HG02885 (cell line): ENCODE data around the gene APOA5.
"Not testable (repeated sequence)": the region's sequence is repeated elsewhere in the genome, so short reads cannot be mapped to it uniquely, and the experiment has no call there.

Experiments used
- ATAC-seq: cut with Tn5 transposase; IDR thresholded peaks from one replicate; pipeline ENCODE4 v1.9.1; 2021; ENCODE audit warnings: mild to moderate bottlenecking; ENCODE audit not compliant: unreplicated experiment, poor library complexity

APOA5 gene

DNA sequence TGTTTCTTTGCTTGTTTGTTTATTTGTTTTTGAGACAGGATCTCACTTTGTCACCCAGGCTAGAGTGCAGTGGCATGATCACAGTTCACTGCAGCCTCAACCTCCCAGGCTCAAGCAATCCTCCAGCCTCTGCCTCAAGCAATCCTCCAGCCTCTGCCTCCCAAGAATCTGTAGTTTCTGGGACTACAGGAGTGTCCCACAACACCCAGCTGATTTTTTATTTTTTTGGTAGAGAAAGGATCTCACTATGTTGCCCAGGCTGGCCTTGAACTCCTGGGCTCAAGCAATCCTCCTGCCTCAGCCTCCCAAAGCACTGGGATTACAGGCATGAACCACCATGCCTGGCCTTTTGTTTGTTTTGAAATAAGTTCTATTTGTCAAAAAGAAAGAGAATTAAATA, 10.0 kb upstream of the APOA5 start:
- not testable (repeated sequence) for ATAC-seq

DNA sequence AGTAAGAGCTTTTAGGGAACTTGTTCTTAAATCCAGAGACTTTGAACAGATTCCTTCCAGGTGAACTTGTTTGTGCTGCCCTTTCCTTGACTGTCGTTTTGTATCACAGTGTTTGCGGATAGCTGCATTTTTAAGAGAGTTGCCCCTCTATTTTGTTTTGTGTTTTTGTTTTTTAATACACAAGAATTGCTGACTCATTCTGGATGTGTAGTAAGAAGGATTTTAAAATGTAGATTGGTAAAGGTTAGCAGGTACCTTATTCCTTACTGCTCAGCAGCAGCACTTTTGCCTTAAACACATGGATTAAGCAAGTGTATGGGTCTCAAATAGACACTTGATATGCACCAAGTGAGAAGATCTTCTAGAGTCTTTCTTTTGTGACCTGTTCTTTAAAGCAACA, 8.9 kb upstream of the APOA5 start:
- no peak for ATAC-seq

DNA sequence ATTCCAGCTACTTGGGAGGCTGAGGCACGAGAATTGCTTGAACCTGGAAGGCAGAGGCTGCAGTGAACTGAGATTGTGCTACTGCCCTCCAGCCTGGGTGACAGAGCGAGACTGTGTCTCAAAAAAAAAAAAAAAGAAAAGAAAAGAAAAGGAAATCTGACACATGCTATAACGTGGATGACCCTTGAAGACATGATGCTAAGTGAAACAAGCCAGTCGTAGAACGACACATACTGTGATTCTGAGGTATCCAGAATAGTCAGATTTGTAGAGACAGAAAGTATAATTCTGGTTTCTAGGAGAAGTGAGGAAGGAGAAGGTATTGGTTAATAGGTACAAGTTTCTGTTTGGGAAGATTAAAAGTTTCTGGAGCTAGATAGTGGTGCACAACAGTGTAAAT, 6.7 kb upstream of the APOA5 start:
- no peak for ATAC-seq

DNA sequence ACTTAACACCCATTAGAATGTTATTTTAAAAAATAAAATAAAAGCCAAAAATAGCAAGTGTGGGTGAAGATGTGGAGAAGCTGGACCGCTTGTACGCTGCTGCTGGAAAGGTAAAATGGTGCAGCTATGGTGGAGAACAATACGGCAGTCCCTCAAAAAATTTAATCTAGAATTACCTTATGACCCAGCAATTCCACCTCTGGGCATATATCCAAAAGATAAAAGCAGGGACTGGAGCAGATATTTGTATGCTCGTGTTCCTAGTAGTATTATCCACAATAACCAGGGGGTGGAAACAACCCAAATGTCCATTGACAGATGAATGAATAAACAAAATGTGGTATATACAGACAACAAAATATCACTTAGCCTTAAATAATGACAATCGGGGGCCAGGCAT, 6.1 kb upstream of the APOA5 start:
- ATAC-seq: no peak

DNA sequence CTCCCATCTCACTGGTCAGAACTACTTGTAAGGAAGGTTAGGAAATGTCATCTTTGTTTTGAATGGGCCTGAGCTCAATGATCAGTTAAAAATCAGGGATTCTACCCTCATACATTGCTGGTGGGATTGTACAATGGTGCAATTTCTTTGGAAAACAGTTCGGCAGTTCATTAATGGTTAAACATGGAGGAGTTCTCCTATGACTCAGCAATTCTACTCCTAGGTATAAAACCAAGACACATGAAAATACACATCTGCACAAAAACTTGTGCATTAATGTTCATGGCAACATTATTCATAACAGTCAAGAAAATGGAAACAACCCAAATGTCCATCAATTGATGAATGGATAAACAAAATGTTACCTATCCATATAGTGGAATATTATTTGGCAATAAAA, 4.9 kb upstream of the APOA5 start:
- ATAC-seq: no peak

DNA sequence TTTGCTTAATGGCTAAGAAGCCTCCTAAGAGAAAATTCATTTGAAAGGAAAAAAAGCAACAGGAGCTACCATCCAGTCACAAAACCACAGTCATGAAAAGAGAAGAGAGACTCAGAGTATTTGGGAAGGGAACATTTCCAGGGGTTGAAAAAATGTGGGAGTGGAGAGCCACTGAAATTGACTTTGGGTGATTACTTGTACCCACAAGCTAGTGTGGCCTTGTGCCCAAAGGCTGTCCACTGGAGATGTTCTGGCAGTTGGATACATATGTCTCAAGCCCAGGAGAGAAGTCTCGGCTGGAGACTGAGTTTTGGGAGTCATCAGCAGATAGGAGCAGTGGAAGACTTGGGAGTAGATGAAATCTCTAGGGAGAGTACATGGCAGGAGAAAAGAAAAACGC, 3.2 kb upstream of the APOA5 start:
- no peak for ATAC-seq

DNA sequence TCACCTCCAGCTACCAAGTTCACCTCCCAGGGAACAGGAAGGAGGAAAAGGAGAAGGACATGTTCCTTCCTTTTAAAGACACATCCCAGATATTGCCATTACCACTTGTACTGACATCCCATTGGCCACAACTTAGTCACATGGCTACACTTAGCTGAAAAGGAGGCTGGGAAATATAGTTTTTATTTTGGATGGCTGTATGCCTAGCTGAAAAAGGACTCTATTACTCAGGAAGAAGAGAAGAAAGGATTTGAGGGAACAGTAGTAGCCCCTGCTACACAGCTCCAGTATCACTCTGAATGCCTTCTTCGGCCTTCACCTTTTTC, 2.1 kb upstream of the APOA5 start:
- no peak for ATAC-seq

DNA sequence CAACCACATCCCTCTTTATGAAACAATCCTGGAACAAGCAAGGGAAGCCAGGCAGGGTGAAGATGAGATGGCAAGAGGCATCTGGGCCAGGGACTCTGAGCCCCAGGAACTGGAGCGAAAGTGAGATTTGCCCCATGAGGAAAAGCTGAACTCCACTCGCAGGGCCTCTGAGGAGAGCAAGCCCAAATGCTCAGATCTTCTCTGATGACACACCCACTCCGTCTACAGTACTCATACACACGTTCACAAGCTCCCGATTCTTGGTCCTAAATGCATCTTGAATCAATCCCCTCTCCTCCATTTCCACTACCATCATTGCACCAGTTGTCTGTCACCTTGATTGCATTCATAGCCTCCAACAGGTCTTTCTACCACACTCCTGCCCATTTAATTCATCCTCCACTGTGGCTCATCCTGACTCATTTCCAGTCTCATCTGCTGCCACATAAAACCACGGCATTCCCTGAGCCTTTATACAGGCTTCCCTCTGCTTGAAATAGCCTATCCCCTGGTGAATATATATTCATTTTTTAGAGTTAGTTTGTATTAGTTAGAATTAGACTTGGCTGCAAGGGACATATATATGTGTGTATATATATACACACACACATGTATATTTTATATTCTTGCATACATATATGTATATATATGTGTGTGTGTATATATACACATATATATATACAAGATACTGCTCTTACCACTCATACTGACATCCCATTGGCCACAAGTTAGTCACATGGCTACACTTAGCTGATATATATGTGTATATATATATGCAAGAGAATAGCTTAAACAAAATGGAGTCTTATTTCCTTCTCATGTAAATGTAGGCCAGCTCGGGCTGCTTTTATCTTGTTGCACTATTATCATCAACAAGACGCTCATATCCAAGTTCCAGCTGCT, 1.4 kb upstream of the APOA5 start:
- ATAC-seq: no peak

DNA sequence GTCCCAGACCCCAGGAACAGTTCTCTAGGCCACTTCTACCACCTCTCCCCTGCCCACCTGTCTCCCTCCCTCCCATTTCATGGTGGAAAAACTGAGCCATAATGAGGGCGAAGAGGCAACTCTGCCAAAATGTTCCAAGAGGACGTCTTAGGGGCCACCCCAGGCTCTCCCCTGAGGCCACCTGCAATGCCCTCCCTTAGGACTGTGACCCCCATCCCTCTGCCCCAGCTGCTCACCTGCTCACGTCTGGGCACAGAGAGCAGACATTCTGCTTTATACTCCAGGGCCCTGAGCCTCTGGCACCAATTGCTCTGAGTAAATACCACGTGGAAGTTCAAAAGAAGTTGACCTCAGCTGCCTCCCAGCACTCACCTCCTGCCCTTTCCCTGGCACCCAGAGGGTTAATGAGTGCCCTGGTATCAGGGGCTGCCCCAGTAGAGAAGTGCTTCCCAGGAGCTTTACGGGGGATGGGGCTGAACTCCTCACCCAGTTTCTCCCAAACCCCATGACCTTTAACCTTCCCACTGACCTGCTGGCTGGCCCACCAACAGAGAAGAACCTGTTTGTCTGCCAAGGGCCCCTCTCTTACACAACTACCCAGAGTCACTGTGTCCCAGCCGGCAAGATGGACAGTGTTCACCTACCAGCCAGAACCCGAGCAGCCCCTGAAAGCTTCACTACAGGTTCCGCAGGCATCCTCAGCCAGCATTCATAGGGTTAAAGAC, 627 bp upstream of the APOA5 start:
- no peak for ATAC-seq

DNA sequence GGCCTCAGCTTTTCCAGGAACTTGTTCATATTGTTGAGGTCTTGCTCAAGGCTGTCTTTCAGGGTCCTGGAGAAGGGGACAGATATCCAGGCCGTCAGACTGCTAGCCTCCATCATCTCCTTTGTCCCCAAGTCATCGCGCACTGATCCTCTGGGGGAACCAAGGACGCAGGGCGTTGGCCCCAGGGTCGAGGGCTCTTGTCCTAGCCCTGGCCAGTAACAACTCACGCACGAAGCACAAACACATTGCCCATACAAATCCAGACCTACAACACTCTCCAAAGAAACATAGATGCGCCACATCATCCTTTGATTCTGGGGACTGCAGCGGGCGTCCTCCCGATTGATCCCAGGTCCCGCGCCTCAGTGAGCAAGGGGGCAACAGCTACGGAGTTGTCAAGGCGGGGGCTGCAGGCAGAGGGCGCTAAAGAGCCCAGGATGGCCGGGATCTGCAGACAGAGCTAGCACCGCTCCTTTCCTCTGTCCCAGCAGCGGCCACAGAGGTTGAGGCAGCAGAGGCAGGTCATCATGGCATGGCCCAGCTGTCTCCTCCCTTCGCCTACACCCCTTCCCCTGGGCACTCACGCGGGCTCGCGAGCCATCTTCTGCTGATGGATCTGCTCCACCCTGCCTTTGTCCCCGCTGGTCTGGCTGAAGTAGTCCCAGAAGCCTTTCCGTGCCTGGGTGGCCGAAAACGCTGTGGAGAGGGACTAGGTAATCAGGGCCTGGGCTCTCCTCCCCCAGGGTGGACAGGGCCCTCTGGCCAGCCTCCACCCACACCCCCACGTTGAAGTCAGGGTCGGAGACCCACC, 472 bp downstream of the APOA5 start:
- ATAC-seq: peak; percentile 34

DNA sequence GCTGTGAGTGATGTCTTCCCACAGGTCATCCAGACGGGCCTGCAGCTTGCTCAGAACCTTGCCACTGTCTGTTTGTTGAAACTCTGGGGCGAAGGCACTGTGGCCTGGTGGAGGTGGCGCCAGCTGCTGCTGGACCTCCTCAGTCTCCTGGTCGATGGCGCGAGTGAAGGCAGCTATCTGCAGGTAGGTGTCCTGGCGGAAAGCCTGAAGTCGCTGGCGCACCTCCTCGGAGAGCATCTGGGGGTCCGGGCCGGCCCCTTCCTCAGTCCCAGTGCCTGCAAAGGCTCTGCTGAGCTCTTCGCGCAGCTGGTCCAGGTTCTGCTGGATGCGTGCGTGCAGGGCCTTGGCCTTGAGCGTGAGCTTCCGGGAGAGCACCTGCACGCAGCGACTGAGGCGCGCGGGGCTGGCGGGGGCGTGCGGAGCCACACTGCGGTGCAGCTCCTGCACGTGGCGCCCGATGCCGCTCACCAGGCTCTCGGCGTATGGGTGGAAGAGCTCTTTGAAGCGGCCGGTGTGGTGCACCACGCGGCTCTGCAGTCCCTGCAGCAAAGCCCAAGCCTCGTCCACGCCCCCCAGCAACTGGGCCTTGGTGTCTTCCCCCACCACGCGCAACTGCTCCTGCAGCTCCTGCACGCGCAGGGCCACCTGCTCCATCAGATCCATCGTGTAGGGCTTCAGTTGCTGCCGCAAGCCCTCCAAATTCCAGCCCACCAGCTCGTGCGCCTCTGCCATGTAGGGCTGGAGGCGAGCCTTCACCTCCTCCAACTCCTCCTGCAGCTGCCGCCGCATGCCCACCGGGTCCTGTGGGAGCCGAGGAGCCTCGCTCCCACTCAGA, 1.3 kb downstream of the APOA5 start:
- no peak for ATAC-seq

DNA sequence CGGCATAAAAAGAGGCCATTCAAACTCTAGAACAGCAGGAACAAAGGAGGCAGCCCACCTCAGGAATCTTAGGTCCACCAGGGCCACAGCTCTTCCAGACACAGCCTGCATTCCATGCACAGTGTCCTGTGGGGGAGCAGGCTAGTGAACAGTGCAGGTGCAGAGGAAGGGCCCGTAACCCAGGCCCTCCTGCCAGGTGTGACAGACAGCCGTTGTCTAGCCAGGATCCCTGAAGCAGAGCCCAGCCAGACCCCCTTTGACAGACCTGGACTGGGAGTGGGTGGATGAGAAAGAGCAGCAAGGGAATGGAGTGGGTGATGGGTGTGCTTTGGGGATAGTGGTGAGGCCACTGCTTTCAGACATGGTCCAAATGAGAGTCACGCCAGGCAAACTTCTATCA, 2.7 kb downstream of the APOA5 start:
- ATAC-seq: no peak

DNA sequence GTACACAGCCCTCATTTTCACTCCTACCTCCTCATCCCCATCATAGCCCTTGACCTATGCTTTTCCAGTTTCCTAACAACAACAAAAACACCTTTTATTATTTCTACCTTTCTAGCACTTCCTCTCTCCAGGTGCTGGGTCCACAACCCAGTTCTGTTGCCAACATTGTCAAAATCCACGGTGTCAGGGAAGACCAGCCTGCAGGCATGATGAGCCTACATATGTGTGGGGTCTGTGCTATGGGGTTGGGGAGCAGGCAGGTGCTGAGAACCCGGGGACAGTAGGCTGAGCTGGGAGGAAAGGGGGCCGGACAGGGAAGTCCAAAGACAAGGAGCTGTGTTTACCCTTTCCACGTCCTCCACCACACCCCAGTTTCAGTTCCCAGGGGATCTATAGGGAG, 3.1 kb downstream of the APOA5 start:
- no peak for ATAC-seq

DNA sequence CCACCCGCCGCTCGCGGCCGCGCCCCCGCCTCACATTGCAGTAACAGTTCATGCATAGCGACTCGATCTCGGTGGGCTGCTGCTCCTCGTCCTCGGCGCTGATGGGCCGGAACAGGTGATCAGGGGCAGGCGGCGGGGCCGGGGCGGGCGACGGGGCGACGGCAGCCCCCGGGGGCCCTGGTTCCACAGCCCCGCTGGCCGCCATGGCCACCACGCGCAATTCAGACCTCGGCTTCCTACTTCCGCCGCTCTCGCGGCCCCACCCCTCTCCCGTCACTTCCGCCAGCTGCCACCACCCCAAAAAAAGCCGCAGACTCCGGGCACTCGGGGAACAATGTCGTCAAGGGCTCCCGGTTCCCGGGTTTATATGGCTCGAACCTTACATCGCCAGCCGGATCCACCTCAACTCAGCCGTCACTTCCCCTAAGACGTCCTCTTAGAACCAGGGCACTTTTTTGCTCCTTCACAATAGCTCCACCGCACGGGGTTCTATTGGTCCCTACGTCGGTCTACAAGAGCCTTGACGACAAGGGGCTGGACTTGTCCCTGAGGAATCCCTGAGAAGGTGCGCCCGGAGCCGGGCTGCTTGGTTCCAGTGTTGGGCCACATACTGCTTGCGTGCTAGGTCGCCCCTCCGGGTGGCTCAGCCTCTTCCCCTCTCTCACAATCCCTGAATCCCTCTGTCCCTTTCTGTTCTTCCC, 3.7 kb downstream of the APOA5 start, which contains the start of gene ZPR1:
TSS of gene ZPR1 (minus strand) at position 238 of the 701 bp plus-strand sequence. CDS start at position 205, 33 bp downstream.
- peak; percentile 91 for ATAC-seq

DNA sequence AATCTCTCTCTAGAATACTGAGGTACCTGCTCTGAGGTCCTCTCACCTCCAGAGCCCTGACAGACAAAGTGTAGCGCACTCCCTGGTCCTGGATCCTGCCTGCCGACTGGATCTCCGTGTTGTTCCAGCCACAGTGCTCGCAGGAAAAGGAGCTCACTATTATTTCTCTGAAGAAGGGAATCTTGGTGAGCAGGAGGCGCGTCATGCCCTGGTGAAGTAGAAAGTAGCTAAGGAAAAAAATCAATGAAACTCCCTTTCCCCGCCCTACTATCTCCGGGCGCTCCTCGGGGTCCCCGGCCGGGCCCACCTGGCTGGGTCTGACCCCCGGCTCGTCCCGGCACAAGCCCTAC, 4.3 kb downstream of the APOA5 start:
- peak; percentile 13 for ATAC-seq

DNA sequence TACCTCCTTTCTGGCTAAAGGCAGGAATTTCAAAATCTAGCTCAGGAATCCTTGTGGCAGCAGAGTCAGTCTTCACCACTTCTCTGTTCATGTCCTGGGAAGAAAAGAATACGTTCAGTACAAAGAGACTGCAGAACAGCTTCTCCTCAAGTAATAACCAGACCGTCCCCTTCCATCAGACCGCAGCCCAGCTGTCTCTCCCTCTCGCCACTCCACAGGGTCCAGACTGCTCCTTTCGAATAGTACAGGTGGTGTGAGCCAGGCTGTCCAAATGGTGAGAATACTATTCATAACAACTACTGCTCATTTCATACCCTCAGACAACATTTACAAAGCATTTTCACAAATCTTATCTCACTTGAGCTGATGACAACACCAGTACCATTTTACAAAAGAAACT, 4.7 kb downstream of the APOA5 start:
- no peak for ATAC-seq

DNA sequence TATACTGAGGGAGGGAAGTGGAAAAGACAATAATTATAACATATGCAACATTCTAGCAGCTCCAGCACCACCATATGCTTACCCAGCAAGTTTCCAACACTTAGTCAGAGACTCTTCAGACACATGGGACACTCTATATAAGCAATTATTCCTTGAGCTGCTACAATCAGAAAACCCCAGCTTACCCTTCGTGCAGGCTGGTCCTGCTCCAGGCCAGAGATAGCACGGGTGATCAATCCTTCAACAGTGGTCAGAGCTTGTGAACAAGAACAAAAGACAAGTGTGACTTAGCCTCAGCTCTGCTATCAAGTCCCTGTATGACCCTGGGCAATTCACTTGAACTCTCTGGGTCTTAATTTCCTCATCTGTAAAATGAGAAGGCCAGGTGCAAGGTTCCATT, 5.4 kb downstream of the APOA5 start:
- no peak for ATAC-seq

DNA sequence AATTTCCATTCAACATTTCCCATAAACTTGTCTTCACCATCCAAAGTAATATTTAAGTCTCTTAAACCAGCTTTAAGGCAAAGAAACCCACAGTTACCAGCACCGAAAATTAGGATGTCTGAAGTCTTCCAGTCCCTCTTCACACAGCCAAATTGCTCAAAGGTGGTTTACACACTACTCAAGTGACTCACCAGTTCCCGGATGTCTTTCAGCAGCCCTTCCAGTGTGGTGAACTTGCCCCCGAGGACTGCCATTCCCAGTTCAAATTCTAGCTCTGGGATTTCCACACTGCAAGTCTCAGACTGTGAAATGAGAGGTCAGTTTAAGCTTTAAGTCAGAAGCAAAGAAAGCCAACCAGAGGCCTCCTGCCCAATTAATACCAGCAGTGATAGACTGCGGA, 9.0 kb downstream of the APOA5 start:
- no peak for ATAC-seq

DNA sequence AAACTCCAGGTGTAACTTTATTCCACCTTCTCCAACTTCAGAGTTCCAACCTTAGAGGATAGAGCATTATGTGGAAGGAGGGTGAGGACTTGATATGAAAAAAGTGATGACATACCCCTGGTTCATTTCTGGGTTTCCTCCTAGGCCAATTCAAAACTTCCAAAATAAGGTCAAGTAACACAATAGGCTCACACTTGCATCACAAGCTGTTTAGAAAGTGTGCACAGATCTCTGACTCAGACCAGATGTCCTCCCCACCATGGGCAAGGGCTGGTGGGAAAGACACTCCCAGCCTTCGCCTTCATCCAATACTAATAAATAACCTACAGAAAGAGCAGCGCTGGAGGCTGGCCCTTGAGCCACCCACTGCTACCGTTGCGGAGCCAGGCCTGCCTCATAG, 13.1 kb downstream of the APOA5 start:
- no peak for ATAC-seq

DNA sequence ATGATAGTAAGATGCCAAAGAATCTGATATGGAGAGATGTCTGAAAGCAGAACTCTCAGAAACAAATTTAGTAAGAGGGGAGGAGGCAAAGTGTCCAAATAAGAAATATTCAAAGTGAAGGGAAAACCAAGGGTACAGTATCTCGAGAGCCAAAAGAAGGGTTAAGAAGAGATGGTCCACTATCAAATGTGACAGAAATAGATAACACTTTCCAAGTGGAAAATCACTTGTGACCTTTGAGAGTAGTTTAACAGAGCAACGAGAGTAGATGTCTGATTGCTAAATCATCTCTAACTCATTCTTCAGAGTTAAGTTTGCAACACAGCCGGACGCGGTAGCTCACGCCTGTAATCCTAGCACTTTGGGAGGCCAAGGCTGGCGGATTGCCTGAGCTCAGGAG, 14.6 kb downstream of the APOA5 start:
- ATAC-seq: no peak
